GM18520 (cell line): ENCODE measurements around the gene TSPAN3.

Source experiments
- ATAC-seq: cut with Tn5 transposase; IDR thresholded peaks from one replicate; pipeline ENCODE4 v1.9.1; 2021; ENCODE audit not compliant: unreplicated experiment

TSPAN3 gene

DNA sequence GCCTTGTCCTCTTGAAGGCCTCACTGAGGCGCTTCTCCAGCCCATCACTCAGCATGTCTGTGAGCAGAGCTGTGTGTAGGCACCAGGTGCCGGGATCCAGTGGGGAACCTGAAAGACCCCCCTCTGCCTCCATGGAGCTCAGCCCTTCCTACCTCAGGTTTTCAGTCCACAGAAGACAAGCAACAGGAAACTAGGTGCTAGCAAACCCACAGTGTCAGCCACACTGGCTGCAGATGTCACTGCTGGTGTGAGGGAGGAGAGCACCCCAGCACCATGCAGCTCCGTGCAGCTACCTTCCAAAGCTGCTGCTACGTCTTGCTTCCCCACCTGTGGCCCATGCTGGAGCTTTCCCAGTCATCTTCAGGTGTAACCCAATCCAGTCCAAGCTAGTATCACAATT lies 58.0 kb downstream of the TSPAN3 start:
- no peak for ATAC-seq

GRCh38 chr15:77012117-77012712 lies 58.7 kb downstream of the TSPAN3 start:
- ATAC-seq, result no peak

DNA sequence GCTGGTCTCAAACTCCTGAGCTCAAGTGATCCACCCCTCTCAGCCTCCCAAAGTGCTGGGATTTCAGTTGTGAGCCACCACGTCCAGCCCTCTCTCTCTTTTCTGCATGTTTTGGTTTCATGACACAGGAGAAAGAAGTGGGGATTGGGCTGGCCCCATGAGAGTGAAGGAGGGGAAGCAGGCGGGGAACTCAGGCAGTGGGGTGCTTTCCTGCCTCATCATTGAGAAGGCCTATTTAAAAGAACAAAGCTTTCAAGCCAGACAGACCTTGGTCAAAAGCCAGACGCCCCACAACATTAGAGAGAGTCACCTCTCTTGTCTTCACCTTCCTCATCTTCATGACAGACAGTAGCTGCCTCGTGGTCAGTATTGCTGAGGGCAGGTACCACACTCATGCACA lies 60.1 kb downstream of the TSPAN3 start:
- no peak for ATAC-seq

DNA sequence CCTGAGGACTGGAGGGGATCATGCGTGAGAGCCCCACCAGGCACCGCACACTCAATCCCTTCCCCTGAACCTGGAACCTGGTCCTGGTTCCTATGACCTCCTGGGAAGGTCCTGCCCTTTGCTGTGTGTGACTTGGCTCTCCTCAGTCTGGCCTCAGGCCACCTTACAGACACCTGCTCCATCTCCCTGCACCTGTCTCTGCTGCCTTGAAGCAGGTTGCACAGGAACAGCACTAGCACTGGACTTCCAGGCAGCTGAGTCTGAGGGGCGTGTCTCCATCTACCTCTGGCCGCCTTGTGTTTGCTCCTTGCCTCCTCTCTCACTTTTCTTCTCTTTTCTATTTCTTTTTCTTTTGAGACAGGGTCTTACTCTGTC lies 60.6 kb downstream of the TSPAN3 start:
- no peak for ATAC-seq

GRCh38 chr15:77009646-77010311 lies 61.1 kb downstream of the TSPAN3 start:
- no peak for ATAC-seq

DNA sequence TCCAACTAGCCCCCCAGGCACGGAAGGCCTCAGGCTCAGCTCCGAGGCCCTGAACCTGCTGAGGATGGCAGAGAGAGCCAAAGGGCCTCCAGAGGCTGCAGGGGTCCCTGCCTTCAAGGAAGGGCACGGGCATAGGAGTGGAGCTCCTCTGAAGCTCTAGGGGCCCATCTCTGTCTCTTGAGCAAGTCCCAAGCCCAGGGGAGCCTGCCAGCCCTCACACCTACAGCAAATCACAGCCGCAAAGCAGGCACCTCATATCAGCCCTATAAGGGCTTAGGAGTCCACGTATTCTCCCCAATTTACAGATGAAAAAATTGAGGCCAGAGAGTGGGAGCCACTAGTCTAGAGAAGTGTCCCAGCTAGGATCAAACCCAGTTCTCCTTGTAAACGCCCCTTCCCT lies 61.7 kb downstream of the TSPAN3 start:
- ATAC-seq, result no peak

DNA sequence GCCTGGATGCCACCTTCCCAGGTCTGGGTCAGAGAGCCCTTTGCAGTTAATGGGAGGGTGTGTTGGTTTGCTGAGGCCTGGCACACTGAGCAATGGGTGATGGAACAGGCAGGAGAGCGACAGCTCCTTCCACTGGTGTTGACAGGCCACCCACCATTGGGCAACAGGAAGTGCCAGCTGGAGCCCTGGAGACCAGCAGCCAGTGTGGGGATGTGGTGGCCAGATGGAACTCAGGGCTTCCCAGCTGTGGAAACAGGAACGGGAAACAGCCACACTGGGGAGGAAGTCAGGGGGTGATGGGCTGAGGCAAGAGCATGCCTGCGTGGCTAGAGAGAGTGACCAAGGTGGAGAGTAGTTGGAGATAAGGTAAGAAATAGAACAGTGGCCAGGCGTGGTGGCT lies 66.7 kb downstream of the TSPAN3 start:
- ATAC-seq, result no peak

- no peak for ATAC-seq
These were observed 67.7 kb downstream of the TSPAN3 start for GRCh38 chr15:77002954-77003912.

DNA sequence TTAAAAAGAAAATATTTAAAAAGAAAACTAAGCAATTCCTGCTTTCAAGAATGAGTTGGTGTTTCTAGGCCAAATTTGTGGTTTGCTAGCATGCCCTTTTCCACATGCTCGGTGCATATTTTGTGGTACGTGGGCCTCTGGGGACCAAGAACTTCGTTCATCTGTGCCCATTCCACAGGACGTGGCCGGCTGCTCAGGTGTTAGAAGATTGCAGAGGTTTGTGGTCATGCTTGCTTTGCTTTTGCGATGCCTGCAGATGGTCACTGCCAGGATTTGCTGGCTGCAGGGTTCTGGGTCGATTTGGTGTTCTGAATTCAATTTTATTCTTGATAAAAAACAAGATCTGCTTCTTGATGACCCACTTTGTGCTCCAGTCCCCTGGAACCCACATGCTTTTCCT lies 68.5 kb downstream of the TSPAN3 start:
- ATAC-seq, result no peak

GRCh38 chr15:77001966-77002365 lies 68.9 kb downstream of the TSPAN3 start:
- ATAC-seq, result no peak

DNA sequence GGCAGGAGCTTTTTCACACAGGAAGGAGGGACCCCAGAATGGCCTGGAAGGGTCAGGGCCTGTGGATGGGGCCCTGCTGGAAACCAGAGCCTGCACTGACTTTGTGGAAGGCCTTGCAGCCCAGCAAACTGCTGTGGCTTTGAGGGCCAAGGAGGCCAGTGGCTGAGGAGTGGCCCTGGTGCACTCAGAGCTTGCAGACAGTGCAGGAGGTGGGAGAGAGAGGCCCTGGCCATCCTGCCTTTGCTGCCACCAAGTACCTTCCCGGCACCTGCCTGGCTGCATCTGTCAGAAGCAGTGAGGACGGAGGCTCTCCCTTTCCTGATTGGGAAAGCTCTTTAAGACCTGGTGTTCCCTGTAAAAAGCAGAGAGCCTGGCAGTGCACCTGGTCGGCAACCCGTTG lies 69.6 kb downstream of the TSPAN3 start:
- ATAC-seq, result no peak

DNA sequence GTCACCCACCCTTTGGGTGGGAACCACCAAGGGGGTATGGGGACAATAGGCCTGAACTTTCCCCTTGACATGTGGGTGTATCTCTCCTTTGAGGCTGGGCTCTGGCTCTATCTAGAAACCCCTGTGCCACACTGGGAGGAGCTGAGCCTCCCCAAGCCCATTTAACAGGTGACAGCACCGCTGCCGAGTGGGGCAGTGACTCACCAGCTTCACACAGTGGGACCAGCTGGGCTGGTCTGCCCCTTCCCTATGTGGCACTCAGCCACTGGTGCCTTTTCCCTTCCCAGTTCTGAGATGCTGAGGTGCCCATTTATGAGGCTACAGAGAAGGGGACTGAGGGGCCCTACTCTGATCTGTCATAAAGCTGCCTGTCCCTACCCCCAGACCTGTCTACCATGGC lies 70.9 kb downstream of the TSPAN3 start:
- ATAC-seq, result no peak

- ATAC-seq, result no peak
These were observed 72.1 kb downstream of the TSPAN3 start for GRCh38 chr15:76998663-76999285.

GRCh38 chr15:76996526-76997401 lies 74.1 kb downstream of the TSPAN3 start:
- no peak for ATAC-seq

DNA sequence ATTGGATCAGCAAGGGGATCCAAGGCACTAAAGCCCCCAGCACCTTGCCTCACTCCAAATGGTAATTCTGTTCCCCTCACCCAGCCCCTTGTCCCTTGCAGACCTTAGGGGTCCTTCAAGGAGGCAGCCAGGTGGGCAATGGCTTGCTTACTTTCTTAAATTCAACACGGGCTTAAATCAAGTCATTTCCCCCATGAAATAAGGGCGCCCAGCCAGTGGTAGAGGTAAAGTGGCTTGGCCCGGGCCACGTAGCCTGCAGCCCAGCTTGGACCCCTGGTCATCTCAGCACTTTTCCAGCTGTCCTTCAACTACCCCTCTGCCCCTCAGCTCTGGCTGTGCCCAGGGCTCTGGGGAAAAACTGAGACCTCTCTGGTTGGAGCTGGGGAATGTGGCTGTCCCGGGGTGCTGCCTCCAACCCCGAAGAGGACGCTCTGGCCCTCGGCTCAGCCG lies 74.8 kb downstream of the TSPAN3 start:
- ATAC-seq, result no peak

- no peak for ATAC-seq
These were observed 75.7 kb downstream of the TSPAN3 start, which contains the start of gene PSTPIP1 for GRCh38 chr15:76994971-76995945. PSTPIP1 (plus strand) TSS chr15:76995126; CDS start chr15:76995574, 448 bp downstream.

- no peak for ATAC-seq
These were observed 76.4 kb downstream of the TSPAN3 start for GRCh38 chr15:76994496-76994895.

- ATAC-seq, result no peak
These were observed 76.9 kb downstream of the TSPAN3 start for GRCh38 chr15:76994001-76994400.

DNA sequence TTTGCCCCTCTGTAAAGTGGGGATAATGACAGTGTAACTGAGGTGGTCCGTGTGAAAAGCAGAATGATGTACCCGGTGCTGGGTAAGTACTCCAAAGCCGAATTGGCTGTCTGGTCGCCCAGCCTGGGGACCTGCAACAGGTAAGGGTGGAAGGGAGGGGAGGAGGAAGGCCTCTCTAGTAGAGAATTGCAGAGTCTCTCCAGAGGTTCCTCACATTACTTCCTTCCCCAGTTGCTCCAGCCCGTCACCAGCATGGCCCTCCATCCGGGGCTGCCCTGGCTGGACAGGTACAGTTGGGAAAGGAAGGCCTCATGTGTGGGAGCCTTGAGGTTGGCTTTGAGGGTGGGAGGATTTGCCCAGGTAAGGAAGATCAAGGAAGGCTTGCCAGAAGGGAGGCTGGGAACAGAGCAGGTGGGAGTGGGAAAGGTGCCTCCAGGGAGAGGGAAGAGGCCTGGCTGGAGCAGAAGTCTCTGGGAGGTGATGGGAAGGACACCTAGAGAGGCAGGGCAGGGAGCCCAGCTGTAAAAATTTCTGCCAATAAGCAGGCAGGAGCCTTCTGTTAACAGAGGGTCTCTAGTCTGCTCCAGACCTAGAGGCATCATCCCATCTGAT lies 77.7 kb downstream of the TSPAN3 start:
- ATAC-seq, result no peak
